HL-60 (cell line): ENCODE results near the gene POP4.

Experiments
- GABPA ChIP-seq: IDR thresholded peaks from 2 replicates; pipeline ENCODE4 v1.6.1; 2012; ENCODE audit warnings: low read depth
- SPI1 ChIP-seq: IDR thresholded peaks from 2 replicates; pipeline ENCODE4 v1.6.1; 2012; ENCODE audit warnings: low read depth, mild to moderate bottlenecking, borderline replicate concordance
- TF ChIP-seq, protein P1 (sequence below): IDR thresholded peaks from one replicate; pipeline ENCODE4 v1.5.1; 2011; ENCODE audit warnings: low read length, control low read depth, inconsistent platforms; ENCODE audit not compliant: insufficient read depth

DNA sequence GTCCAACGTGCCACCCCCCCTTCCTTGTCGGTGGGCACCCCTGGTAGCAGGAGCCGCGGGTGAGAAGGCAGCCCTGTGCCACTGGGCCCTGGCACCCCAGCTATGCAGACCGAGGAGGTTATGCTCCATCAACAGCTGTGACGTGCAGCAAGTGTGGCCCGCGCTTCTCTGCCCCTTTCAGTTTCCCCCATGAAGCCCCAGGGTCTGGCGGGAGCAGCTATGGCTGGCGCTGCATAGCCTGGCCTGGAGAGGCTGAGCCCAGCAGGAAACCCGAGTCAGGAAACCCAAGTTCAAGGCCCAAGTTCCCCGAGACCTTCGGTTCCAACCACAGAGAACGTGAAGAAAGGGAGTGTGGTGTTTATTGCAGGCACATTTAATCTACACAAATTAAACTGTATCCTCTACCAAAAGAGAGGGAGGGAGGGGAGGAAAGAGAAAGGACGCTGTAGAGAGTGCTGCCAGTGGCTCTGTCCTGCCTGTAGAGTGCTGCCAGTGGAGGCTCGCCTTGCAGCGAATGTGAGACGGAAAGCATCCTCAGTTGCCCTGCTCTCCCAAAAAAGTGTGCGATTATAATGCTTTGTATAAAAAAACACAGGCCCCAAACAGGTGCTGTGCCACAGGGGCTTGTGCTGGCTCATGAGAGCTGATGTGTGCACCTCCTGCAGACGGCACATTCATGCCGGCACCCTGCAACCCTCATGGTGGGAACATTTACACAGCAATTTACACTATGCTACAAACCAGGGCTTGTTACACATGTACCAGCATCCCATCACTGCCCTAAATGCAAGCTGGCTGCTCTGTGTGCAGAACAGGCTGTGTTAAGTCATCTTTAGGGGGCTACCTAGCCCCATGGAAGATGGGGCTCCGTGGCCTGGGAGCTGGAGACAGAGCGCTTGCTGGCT is 16.3 kb downstream of the POP4 start:
- TF ChIP-seq SPI1 (no peak), GABPA (no peak)
- TF ChIP-seq, protein P1, sequence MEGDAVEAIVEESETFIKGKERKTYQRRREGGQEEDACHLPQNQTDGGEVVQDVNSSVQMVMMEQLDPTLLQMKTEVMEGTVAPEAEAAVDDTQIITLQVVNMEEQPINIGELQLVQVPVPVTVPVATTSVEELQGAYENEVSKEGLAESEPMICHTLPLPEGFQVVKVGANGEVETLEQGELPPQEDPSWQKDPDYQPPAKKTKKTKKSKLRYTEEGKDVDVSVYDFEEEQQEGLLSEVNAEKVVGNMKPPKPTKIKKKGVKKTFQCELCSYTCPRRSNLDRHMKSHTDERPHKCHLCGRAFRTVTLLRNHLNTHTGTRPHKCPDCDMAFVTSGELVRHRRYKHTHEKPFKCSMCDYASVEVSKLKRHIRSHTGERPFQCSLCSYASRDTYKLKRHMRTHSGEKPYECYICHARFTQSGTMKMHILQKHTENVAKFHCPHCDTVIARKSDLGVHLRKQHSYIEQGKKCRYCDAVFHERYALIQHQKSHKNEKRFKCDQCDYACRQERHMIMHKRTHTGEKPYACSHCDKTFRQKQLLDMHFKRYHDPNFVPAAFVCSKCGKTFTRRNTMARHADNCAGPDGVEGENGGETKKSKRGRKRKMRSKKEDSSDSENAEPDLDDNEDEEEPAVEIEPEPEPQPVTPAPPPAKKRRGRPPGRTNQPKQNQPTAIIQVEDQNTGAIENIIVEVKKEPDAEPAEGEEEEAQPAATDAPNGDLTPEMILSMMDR: no peak
